ENCODE data around the gene UBR3. TPM values are rescaled to one million over a fixed set of nuclear protein-coding genes. Genes with fewer than 3 reads are reported as not detected.

UBR3 gene
- total RNA-seq, 6 experiments from 2014 or later, result 25.3 to 37.3 (median 29.9) TPM

DNA sequence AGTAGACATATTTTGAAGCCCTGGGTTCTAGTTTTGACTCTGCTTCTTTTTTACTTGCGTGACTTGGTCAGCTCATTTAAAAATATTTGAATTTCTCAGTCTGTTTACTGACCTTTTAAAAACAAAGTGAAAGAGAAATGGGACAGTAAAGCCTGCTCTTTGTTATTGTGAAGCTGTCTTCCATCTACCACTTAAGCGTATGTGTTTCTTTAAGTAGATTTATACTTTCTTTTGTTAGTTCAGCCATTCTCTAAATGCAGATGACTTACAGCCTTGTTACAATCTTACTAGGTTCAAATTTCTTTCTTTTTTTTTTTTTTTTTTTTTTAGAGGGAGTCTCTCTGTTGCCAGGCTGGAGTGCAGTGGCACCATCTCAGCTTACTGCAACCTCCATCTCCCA is 79.5 kb downstream of the UBR3 start:
- Histone ChIP-seq H3K36me3 (peaks cover 0 to 10% (median 3%) of the 10 kb centered on the region in 4 donors), H3K4me1 (no peaks in the 10 kb centered on the region), H3K9me3 (no peaks in the 10 kb centered on the region), H3K4me3 (no peak overlapping the region), H3K27ac (no peak overlapping the region), H3K27me3 (no peaks in the 10 kb centered on the region)
- no peak for DNase-seq
- intact Hi-C loops (cut with DNase I), result no loop called here
- TF ChIP-seq POLR2A (IDR thresholded peaks at IDR 0.05) (no peak), CTCF (IDR thresholded peaks at IDR 0.05) (no peak)
- 97% methylated on average over 2 of the region's 2 CpGs for WGBS (ENCODE audit: insufficient coverage, low coverage, low lambda C conversion rate, missing lambda C conversion rate)
- no peak for ATAC-seq

DNA sequence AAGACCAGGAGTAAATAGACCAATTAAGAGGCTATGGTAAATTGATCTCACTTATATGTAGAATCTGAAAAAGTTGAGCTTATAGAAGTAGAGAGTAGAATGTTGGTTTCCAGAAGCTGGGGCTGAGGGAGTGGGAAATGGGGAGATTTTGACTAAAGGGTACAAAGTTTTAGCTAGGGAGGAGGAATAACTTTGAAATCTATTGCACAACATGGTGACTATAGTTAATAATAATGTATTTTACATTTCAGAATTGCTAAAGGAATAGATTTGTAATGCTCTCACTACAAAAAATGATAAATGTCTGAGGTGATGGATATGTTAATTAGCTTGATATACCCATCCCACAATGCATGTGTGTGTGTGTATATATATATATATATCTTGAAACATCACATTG is 82.1 kb downstream of the UBR3 start:
- ATAC-seq, result no peak
- no peaks in the 10 kb centered on the region for H3K27me3 ChIP-seq
- H3K9me3 ChIP-seq, result no peaks in the 10 kb centered on the region
- no peaks in the 10 kb centered on the region for H3K4me1 ChIP-seq
- no peak overlapping the region for H3K4me3 ChIP-seq
- DNase-seq, result no peak
- intact Hi-C loops (cut with DNase I), result no loop called here
- peaks cover 0 to 10% (median 4%) of the 10 kb centered on the region in 4 donors for H3K36me3 ChIP-seq
- TF ChIP-seq CTCF (IDR thresholded peaks at IDR 0.05), result no peak
- TF ChIP-seq POLR2A (IDR thresholded peaks at IDR 0.05), result no peak
- no peak overlapping the region for H3K27ac ChIP-seq

DNA sequence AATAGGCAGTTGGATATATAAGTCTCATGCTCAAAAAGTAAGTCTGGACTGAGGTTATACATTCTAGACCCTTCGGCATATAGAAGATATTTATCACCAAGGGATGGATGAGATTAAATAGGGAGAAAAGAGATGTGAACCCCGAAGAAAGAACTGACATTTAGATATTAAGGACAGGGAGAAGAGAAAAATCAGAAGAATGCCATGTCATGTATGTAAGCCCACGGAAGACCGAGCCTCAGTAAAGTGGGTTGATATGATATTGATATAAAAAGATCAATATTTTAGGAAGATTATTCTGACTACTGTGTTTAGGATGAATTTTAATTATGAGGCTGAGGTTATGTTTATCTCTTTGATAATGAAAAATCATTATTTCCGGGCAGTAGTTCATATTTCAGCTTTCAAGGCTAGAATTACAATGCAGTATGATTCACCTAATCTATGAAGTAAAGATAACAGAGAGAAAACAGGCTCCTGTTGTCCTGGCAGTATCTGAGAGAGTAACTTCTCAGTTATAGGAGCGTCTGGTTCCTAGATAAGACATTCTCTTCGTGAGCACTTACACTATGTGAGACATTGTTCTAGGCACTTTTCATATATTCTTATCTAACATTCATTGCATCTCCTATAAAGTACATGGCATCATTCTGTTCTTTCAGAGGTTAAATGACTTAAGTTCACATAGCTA is 83.0 kb downstream of the UBR3 start:
- no peak for TF ChIP-seq CTCF (IDR thresholded peaks at IDR 0.05)
- TF ChIP-seq POLR2A (IDR thresholded peaks at IDR 0.05), result no peak
- ATAC-seq (no peak), DNase-seq (no peak)
- H3K36me3 ChIP-seq, result peaks cover 0 to 10% (median 5%) of the 10 kb centered on the region in 4 donors
- no peaks in the 10 kb centered on the region for H3K27me3 ChIP-seq
- intact Hi-C loops (cut with DNase I), result no loop called here
- no peaks in the 10 kb centered on the region for H3K9me3 ChIP-seq
- H3K27ac ChIP-seq, result no peak overlapping the region
- 82% methylated on average over 6 of the region's 7 CpGs for WGBS (ENCODE audit: insufficient coverage, low coverage, low lambda C conversion rate, missing lambda C conversion rate)
- no peaks in the 10 kb centered on the region for H3K4me1 ChIP-seq
- no peak overlapping the region for H3K4me3 ChIP-seq

DNA sequence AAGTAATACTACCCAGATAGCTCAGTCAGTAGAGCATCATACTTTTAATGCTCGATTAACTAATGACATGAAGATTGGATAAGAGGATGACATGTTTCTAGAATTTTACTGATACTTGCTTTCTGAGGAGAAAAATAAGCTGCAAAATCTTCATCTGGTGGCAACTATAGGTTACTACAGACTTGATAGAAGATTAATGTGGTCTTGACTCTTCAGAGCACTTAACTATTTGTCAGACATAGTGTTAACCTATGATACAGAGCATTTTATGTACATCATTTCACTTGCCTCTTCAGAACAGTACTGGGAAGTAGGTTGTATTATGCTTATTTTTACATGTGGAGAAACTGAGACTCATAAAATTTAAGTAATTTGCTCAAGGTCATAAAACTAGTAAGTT is 83.9 kb downstream of the UBR3 start:
- intact Hi-C loops (cut with DNase I), result no loop called here
- H3K4me3 ChIP-seq, result no peak overlapping the region
- no peak for ATAC-seq
- peaks cover 0 to 9% (median 4%) of the 10 kb centered on the region in 4 donors for H3K36me3 ChIP-seq
- no peaks in the 10 kb centered on the region for H3K27me3 ChIP-seq
- no peak overlapping the region for H3K27ac ChIP-seq
- 100% methylated on average over 1 of the region's 1 CpG for WGBS (ENCODE audit: insufficient coverage, low coverage, low lambda C conversion rate, missing lambda C conversion rate)
- H3K9me3 ChIP-seq, result no peaks in the 10 kb centered on the region
- no peaks in the 10 kb centered on the region for H3K4me1 ChIP-seq
- TF ChIP-seq CTCF (IDR thresholded peaks at IDR 0.05) (no peak), POLR2A (IDR thresholded peaks at IDR 0.05) (no peak)
- no peak for DNase-seq

GRCh38 chr2:169916623-169917022 is 89.4 kb downstream of the UBR3 start:
- no peak for TF ChIP-seq CTCF (IDR thresholded peaks at IDR 0.05)
- no peak overlapping the region for H3K4me3 ChIP-seq
- no peaks in the 10 kb centered on the region for H3K27me3 ChIP-seq
- H3K4me1 ChIP-seq, result no peaks in the 10 kb centered on the region
- peaks cover 0 to 15% (median 0%) of the 10 kb centered on the region in 4 donors for H3K36me3 ChIP-seq
- intact Hi-C loops (cut with DNase I), result no loop called here
- no peak for DNase-seq
- H3K9me3 ChIP-seq, result no peaks in the 10 kb centered on the region
- ATAC-seq, result peak in 1 of 4 donors; percentile 45
- no peak overlapping the region for H3K27ac ChIP-seq

Measured in right lobe of liver (tissue), 6 donors.